ENCODE data around the gene OSTM1.
"Not testable (repeated sequence)": the region's sequence is repeated elsewhere in the genome, so short reads cannot be mapped to it uniquely, and the experiment has no call there.

The OSTM1 gene

DNA sequence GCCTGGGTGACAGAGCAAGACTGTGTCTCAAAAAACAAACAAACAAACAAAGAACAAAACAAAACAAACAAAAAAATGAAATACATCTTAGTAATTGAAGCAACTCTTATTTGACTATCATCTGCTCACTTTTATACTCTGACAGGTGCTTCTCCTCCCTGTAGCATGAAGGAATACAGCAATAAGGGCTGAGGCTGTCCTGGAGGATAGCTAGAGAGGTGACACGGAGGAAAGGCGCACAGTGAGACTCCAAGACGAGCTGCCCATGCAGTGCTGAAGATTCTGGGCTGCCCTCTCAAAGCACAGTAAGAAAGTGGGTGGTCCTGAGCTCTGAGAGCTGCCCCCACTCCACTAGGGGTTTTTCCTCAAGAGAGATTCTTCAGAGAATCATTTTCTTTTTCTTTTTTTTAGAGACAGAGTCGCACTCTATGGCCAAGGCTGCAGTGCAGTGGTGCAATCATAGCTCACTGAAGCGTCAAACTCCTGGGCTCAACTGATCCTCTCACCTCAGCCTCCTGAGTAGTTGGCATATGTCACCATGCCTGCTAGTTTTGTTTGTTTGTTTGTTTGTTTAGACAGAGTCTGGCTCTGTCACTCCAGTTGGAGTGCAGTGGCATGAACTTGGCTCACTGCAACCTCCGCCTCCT is 50.0 kb downstream of the OSTM1 start:
- DNase-seq (ENCODE audit: low read depth, low spot score) = no peak

DNA sequence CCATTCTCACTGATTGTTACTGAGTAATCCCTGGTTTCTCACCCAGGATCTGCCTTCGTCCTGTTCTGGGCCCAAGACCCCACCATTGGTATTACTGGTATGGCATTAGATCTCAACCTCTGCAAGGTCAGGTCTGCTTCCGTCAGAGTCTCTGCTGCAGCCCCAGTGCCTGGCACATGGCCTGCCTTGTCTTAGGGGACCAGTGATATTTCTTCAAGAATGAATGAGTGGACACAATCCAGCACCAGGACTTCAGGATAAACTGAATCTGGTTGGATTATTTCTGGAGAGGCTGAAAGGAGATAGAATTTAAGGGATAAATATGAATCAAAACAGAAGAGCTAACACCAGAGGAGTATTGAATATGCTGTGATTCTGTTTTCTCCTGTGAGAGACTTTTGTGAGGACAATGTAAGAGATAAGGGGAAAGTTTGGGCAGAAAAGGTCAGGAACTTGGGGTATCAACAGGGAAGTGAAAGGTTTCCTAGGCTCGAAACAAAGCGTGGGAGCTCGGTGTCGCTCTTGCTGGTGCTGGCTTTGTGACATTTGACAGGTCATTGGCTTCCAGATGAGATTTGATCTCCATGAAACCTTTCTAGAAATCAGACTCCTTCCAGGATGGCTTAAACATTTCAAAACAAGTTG is 53.9 kb downstream of the OSTM1 start:
- no peak for DNase-seq (ENCODE audit: low read depth, low spot score)

DNA sequence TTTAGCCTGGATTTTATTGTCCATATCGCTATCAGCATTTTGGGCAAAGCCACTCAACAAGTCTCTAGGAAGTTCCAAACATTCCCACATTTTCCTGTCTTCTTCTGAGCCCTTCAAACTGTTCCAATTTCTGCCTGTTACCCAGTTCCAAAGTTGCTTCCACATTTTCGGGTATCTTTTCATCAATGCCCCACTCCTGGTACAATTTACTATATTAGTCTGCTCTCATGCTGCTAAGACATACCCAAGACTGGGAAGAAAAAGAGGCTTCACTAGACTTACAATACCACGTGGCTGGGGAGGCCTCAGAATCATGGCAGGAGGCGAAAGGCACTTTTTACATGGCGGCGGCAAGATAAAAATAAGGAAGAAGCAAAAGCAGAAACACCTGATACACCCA is 58.3 kb downstream of the OSTM1 start:
- not testable (repeated sequence) for DNase-seq (ENCODE audit: low read depth, low spot score)

DNA sequence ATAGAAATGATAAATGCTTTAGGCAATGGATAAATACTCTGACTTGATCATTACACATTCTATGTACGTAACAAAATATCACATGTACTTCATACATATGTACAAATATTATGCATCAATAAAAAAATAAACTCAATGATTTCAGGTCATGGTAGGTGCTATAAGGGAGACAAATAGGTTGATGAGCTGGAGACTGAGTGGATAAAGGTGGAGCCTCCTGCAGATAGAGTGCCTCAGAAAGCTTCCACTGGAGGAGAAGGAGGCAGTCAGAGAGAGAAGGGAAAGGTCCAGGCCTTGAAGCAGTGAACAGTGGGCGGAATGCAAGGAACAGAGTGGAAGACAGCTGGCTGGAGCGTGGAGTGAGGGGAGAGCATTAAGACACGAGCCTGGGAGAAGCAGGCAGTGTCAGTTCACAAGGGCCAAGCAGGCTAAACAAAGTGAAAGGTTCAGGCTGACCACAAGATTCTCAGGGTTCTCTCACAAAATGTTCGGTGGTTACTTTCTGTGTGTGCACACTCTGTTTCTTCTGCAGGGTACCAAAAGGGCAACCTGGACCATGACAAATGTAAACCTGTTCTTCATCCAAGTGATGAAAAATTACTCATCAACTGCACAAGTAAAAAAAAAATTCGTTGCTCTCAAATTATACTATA is 60.6 kb downstream of the OSTM1 start:
- DNase-seq (ENCODE audit: low read depth, low spot score) = no peak

DNA sequence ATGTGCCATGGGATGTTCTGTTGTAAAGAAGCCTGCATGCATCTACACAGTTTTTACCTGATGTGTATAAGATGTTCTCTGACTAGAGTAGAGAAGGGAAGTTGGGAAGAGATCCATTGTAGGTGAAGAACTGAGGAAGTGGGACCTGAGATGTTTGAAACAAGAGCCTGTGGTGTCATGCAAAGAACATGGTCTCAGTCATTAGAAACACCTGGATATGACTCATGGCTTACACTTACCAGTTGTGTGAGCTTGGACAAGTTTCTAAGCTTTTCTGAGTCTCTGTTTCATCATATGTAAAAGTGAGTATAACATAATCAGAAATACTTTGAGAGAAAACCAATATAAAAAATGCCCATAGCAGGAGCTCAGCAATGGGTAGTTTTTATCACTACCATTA is 64.6 kb downstream of the OSTM1 start:
- DNase-seq (ENCODE audit: low read depth, low spot score) = no peak

DNA sequence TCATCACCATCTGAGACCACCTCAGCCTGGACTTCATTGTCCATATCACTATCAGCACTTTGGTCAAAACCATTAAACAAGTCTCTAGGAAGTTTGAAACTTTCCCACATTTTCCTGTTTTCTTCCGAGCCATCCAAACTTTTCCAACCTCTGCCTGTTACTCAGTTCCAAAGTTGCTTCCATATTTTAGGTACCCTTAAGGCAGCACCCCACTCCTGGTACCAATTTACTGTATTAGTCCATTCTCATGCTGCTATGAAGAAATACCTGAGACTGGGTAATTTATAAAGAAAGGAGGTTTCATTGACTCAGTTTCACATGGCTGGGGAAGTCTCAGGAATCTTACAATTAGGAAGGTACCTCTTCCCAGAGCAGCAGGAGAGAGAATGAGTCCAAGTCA is 65.3 kb downstream of the OSTM1 start:
- not testable (repeated sequence) for DNase-seq (ENCODE audit: low read depth, low spot score)

DNA sequence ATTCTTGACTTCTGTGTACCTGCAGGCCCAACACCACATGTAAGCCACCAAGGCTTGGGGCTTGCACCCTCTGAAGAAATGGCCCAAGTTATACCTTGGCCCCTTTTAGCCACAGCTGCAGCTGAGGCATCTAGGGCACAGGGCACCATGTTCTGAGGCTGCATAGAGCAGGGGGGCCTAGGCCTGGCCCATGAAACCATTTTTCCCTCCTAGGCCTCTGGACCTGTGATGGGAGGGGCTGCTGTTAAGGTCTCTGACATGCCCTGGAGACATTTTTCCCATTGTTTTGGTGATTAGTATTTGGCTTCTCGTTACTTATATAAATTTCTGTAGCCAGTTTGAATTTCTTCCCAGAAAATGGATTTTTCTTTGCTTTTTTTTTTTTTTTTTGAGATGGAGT is 66.2 kb downstream of the OSTM1 start:
- no peak for DNase-seq (ENCODE audit: low read depth, low spot score)

DNA sequence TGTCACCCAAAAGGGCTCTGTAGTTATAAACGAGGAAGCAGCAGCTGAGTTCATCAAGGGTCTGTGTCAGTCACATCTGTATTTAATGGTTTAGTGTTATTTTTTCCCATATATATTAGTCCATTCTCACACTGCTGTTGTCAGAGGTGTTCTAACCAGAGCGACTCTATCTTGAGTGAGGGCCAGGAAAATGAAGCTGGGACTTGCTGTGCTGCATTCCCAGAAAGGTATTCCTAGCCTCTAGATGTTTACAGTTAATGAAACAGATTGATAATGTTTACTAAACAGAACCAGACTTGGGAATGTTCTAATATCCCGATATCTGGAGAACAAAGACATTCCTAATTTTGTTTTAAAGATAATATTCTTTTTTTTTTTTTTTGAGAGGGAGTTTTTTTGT is 68.6 kb downstream of the OSTM1 start:
- DNase-seq (ENCODE audit: low read depth, low spot score) = no peak

DNA sequence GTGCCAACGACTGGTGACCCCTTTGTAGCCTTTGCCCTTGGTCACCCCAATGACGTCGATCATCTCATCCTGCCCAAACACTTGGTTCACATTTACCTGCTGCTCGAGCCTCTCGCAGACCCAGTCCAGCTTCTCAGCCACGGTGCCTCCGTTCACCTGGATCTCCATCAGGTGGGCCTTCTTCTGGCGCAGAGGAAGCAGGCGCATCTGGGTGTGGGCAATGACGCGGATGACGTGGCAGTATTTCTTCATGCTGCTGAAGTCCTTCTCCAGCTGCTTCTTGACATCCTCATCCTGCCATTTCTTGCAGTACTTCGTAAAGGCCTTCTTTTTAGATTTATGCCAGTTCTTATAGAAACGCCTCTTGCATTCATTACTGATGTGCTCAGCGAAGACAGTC is 69.7 kb downstream of the OSTM1 start:
- no peak for DNase-seq (ENCODE audit: low read depth, low spot score)

DNA sequence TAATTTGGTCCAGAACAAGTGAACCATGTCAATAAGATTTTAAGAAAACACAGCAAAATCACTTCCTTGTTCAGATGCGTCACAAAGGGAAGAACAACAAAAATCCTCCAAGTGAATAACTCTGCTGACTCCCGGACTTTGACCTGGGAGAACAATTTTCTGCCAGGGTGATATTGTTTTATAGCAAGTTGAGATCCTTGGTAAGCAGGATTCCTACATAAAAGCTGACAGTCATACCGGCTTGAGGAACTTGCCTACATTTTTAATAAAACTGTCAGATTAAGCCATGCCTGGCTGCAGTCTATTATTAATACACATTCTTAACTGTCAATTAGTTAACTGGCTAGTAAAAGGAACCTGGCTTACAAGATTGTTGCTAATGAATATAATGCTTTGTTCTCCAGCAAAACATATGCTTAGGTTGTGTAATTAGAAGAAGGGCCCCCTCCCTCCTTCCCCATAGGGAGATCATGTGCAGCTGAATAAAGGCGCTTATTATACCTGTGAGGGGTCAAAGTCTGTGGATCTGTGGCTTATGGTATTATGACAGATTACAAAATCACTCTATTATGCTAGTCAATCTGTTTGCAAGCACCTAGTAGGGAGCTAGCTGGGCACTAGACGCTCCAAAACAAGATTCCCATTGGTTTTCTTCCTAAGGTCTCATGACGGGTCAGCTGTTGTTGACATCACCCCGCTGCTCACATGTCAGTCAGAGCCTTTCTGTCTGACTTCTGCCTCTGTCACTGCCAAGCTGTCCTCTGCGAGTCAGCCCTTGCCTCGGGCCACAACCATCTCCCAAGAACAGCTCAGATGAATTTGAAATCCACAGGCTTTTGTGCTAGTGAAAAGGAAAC is 71.9 kb downstream of the OSTM1 start:
- no peak for DNase-seq (ENCODE audit: low read depth, low spot score)

DNA sequence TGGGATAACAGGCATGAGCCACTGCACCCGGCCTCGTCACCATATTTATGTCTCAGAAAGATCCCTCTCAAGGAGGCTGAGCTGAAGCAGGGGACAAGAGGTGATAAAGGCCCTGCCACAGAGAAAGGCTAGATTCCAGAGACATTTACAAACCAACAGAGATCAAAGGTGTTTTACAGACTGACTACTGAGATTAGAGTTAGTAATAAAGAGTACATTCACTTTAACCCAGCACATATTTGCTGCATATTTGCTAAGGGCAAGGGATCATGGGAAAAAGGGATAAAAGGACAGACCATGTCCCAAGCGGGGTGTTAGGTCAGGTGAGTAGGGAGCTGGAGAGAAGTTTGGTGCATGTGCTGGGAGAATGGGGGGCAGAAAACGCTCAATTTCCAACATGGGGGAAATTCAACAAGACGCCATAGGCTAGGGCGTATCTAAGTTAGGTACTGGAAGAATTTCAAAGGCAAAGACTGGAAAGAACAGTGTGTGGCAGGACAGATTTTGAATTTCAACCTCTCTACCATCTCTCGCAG is 72.8 kb downstream of the OSTM1 start:
- DNase-seq (ENCODE audit: low read depth, low spot score) = no peak

DNA sequence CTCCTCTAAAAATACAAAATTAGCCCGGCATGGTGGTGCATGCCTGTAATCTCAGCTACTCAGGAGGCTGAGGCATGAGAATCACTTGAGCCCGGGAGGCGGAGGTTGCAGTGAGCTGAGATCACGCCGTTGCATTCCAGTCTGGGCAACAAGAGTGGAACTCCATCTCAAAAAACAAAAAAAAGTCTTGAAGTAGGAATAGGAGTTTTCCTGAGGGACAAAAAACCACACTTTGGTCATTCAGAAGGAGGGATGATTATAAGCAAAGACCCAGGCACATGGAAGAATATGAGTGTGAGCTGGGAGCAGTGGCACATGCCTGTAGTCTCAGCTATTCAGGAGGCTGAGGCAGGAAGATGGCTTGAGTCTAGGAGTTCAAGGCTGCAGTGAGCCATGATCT is 74.3 kb downstream of the OSTM1 start:
- DNase-seq (ENCODE audit: low read depth, low spot score) = not testable (repeated sequence)

DNA sequence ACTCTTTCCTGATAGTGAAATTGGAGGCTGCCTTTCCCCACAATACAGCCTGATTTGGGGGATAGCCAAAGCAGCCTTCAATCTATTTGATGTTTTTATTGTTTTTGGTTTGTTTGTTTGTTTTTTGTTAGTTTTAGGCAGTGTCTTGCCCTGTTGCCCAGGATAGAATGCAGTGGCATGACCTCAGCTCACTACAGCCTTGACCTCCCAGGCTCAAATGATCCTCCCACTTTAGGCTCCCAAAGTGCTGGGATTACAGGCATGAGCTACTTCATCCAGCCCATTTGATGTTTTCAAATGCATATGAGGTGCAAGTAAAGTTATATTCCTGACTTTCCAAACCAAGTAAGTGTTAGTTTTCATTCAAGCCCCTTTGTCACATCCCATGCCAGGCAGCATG is 75.2 kb downstream of the OSTM1 start:
- no peak for DNase-seq (ENCODE audit: low read depth, low spot score)

DNA sequence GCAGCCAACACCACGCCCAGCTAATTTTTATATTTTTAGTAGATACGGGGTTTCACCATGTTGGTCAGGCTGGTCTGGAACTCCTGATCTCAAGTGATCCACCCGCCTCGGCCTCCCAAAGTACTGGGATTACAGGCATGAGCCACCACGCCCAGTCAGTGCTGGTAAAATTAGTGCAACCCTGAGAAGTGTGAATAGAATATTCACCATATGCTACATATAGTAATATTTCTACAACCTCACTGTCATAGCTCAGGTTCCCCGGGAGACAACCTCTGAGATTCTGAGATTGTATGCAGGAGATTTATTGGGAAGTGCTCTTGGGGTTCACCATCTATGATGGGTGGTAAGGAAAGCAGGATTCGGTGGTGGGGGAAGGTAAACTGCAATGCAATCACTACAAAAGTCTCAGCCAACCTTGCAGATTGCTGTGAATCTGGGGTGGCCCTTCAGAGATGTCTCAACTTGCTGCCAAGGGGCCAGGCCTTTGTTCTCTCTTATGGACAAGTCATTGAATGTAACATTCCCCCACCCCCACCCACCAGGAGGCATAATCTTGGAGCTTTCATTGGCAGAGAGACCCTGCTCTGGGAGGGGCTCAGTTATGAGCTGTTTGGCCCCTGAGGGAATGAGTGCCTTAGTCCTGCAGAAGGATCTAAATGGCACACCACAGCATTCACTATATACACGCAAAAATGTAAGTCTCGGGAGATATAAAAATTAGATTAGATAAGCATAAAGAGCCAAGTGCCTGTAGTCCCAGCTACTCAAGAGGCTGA is 82.6 kb downstream of the OSTM1 start:
- DNase-seq (ENCODE audit: low read depth, low spot score) = no peak
